GM12878 (cell line): ENCODE data around the gene PDE11A. TPM values are rescaled to one million over a fixed set of nuclear protein-coding genes. Genes with fewer than 3 reads are reported as not detected.
A peak's percentile ranks its signal among the peaks of the same experiment; 100 is the strongest.

ENCODE experiments used
- ATAC-seq: fragments of 200-7000 bp; cut with Tn5 transposase; 3 replicates; pipeline ENCODE4 v1.9.1; 2020; ENCODE audit warnings: mild to moderate bottlenecking, moderate library complexity
- BruUV-seq: library from RNA; stranded (reverse); fragments of 400-500 nt; replicated peaks from 2 replicates; lab custom pipeline; 2021; lab: Mats Ljungman, UMichigan
- CTCF ChIA-PET: fragments of 300-600 bp; sonication (Branson Sonifier 250); formaldehyde crosslinking; extraction: SDS; loops from one replicate; lab custom pipeline; 2021; ENCODE audit warnings: inconsistent platforms; lab: Yijun Ruan, JAX
- POLR2A ChIA-PET: fragments of 350-600 bp; formaldehyde crosslinking; extraction: SDS; loops from one replicate; lab custom pipeline; 2021; ENCODE audit warnings: inconsistent platforms; lab: Charles Lee
- RAD21 ChIA-PET: fragments of 300-600 bp; sonication (Branson Sonifier 250); formaldehyde crosslinking; loops from one replicate; lab custom pipeline; 2023; ENCODE audit warnings: antibody characterized with exemption; ENCODE audit not compliant: unreplicated experiment; lab: Charles Lee
- SMC1A ChIA-PET: fragments of 300-600 bp; sonication (Branson Sonifier 250); formaldehyde crosslinking; loops from one replicate; lab custom pipeline; 2023; ENCODE audit not compliant: unreplicated experiment, uncharacterized antibody; lab: Charles Lee
- DNase-seq: peaks from one replicate; pipeline ENCODE4 v3.0.0-alpha.2; 2011; ENCODE audit warnings: low read depth, low spot score
- FAIRE-seq: peaks from 3 replicates; lab custom pipeline; 2011; peaks lifted over from hg19 to GRCh38; lab: Jason Lieb, UNC
- H2AFZ ChIP-seq: 2 replicates; pipeline ENCODE4 v1.6.0; 2011; ENCODE audit warnings: low read depth, low read length, control low read depth; ENCODE audit not compliant: control insufficient read depth
- H3K27ac ChIP-seq: 2 replicates; pipeline ENCODE4 v1.5.1; 2011; ENCODE audit warnings: control low read depth; ENCODE audit not compliant: control insufficient read depth, insufficient read depth
- H3K27me3 ChIP-seq, 2 experiments: replicated peaks in 1 of 2; 2 replicates each; pipeline versions ENCODE4 v1.6.0 to v1.6.1; 2011; ENCODE audit warnings: low read length in 1 of 2; ENCODE audit not compliant: control insufficient read depth in 2 of 2, insufficient read depth in 2 of 2
- H3K36me3 ChIP-seq, 2 experiments: 2 replicates each; pipeline ENCODE4 v1.5.1; 2011; ENCODE audit warnings: low read length in 1 of 2; ENCODE audit not compliant: control insufficient read depth in 2 of 2, insufficient read depth in 2 of 2
- H3K4me1 ChIP-seq: 2 replicates; pipeline ENCODE4 v1.6.1; 2011; ENCODE audit warnings: mild to moderate bottlenecking, low read length, moderate library complexity, mixed read lengths; ENCODE audit not compliant: control insufficient read depth, insufficient read depth
- H3K4me2 ChIP-seq: 2 replicates; pipeline ENCODE4 v1.6.0; 2011; ENCODE audit warnings: control low read depth; ENCODE audit not compliant: control insufficient read depth, insufficient read depth
- H3K4me3 ChIP-seq: fragments of 200-600 bp; sonication (generic); 2 replicates; pipeline ENCODE4 v1.5.1; 2016
- H3K79me2 ChIP-seq: 2 replicates; pipeline ENCODE4 v1.6.0; 2011; ENCODE audit warnings: low read length; ENCODE audit not compliant: control insufficient read depth, insufficient read depth
- H3K9ac ChIP-seq: 2 replicates; pipeline ENCODE4 v1.8.0; 2011; ENCODE audit warnings: low read length, control low read depth, mixed read lengths; ENCODE audit not compliant: control insufficient read depth, insufficient read depth
- H3K9me3 ChIP-seq: replicated peaks from 3 replicates; pipeline ENCODE4 v1.5.1; 2011; ENCODE audit warnings: mild to moderate bottlenecking, low read length; ENCODE audit not compliant: control insufficient read depth, insufficient read depth
- H4K20me1 ChIP-seq: 2 replicates; pipeline ENCODE4 v1.6.0; 2011; ENCODE audit not compliant: control insufficient read depth, insufficient read depth
- CHD1 ChIP-seq: IDR thresholded peaks from 2 replicates; pipeline ENCODE4 v1.6.1; 2012; ENCODE audit warnings: low read depth, low read length, improper control_type of control experiment
- EGR1 ChIP-seq, 2 experiments: IDR thresholded peaks; 1 replicate in 1 of 2; 2 replicates in 1 of 2; pipeline ENCODE4 v1.6.1; 2011 to 2012; ENCODE audit warnings: low read depth in 2 of 2, low read length in 2 of 2, borderline replicate concordance in 1 of 2, mild to moderate bottlenecking in 1 of 2, moderate library complexity in 1 of 2
- MEF2A ChIP-seq: IDR thresholded peaks from 2 replicates; pipeline ENCODE4 v1.6.1; 2011; ENCODE audit warnings: low read depth, mild to moderate bottlenecking, low read length, moderate library complexity; ENCODE audit not compliant: insufficient read depth
- RAD21 ChIP-seq: IDR thresholded peaks from 2 replicates; pipeline ENCODE4 v1.6.1; 2011; ENCODE audit warnings: mild to moderate bottlenecking, low read depth, low read length, moderate library complexity; ENCODE audit not compliant: insufficient read depth
- RB1 ChIP-seq: fragments of 450-650 bp; formaldehyde crosslinking; IDR thresholded peaks from 2 replicates; pipeline ENCODE4 v1.6.1; 2017; ENCODE audit warnings: mild to moderate bottlenecking, borderline replicate concordance
- WGBS: methylation state at CpG from one replicate; pipeline ENCODE4 v1.1.6; 2016; ENCODE audit warnings: low lambda C conversion rate; ENCODE audit not compliant: insufficient replicate concordance, insufficient coverage; ENCODE audit errors: missing lambda C conversion rate; 5-methylcytosine and 5-hydroxymethylcytosine counted together
- in situ Hi-C: fragments of 300-500 bp; cut with MboI; formaldehyde crosslinking; loops from 9 replicates; pipeline ENCODE4 v1.14.3; 2018; ENCODE audit warnings: mixed read lengths
- intact Hi-C: fragments of 100-400 bp; cut with micrococcal nuclease; formaldehyde crosslinking; loops from one replicate; pipeline ENCODE4 v1.14.2; 2022; ENCODE audit not compliant: unreplicated experiment
- polyA plus RNA-seq, 11 experiments: library from polyadenylated mRNA; depleted of rRNA in 4 of 11; unstranded in 6 of 11; stranded (reverse) in 5 of 11; fragments of >200 nt; fragmentation: Nextera tagmentation in 4 of 11; fragmentation: Illumina TruSeq in 1 of 11; extraction: Ambion mirVana in 4 of 11; extraction: Trizol in 1 of 11; gene quantifications; 1 replicate in 1 of 11; 2 replicates in 10 of 11; pipeline versions ENCODE4 v1.2.1 to v1.2.3, GENCODE V29; 2011 to 2016; ENCODE audit warnings: inconsistent platforms in 2 of 11, missing spikeins in 2 of 11, low read depth in 1 of 11
- total RNA-seq, 4 experiments: library from RNA; depleted of rRNA in 3 of 4; stranded (reverse); fragments of >200 nt in 3 of 4; fragmentation: Illumina TruSeq in 1 of 4; extraction: Trizol in 1 of 4; gene quantifications; 2 replicates each; pipeline versions ENCODE4 v1.2.1 to v1.2.3, GENCODE V29; 2013 to 2021
- TF ChIP-seq, protein P1 (sequence below), 3 experiments: IDR thresholded peaks in 2 of 3; conservative IDR thresholded peaks in 1 of 3; 2 replicates each; pipeline ENCODE4 v1.5.1; 2011; ENCODE audit warnings: low read depth in 3 of 3, low read length in 3 of 3, mild to moderate bottlenecking in 3 of 3, control low read depth in 2 of 3, moderate library complexity in 2 of 3, inconsistent platforms in 1 of 3, mixed read lengths in 1 of 3; ENCODE audit not compliant: control insufficient read depth in 2 of 3, insufficient read depth in 1 of 3; ENCODE audit errors: extremely low read depth in 1 of 3
- TF ChIP-seq, protein P2 (sequence below): fragments of 450-650 bp; formaldehyde crosslinking; IDR thresholded peaks from 2 replicates; pipeline ENCODE4 v1.4.0; 2022; ENCODE audit warnings: mild to moderate bottlenecking, moderate library complexity

Gene PDE11A
- total and polyA plus RNA-seq, 10 of the 15 experiments (the other 5 are each of a cell fraction or from before 2014, with no cell fraction given): 0.01 to 0.17 (median 0.06) TPM; not detected in 5

DNA sequence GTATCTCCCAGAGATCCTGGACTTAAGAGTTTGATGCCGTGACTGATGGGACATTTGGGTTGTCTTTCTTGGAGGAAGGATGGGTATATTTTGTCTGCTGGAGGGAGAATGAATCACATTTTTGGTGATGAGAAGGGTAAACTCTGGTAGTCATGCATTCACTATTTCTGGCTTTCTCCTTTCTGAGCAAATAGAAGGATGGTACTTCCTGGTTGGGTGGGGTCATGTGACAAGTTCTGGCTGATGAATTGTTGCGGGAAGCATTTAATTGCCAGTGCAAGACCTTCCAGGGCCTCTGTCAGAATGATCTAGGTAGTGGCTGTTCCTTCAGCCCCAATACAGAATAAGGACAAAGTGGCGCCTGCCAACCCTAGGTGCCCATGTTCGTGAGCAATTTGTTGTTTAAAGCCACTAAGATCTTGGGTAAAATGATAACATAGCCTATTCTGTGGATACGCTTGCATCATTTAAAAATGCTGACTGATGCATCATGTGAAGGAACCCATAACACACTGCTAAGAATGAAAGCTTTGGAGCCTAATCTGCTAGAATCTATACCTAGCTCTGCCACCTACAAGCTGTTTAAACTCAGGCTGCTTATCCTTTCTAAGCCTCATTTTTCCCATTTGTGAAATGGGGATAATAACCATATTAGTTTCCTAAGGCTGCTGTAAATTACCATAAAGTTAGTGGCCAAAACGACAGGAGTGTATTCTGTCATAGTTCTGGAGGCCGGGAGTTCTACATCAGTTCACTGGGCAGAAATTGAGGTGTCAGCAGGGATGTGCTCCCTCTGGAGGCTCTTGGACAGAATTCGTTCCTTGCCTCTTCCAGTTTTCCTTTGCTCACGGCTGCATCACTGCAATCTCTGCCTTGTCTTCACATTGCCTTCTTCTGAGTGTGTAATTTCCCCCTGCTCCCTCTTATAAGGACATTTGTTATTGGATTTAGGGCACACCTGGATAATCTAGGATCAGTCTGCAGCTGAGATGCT, 398.7 kb downstream of the PDE11A start:
- BruUV-seq: no TSS peak

More for the DNA sequence above, 398.7 kb downstream of the PDE11A start:
- ChIA-PET CTCF (no interaction called here), POLR2A (no interaction called here)
- ATAC-seq (no peak), DNase-seq (no peak)
- no peaks in the 10 kb centered on the region for H3K27me3 ChIP-seq
- H3K27ac ChIP-seq: no peak overlapping the region
- intact Hi-C loops: no loop called here
- H3K4me1 ChIP-seq: no peaks in the 10 kb centered on the region
- H3K36me3 ChIP-seq: no peaks in the 10 kb centered on the region
- no peak overlapping the region for H3K4me2 ChIP-seq
- 32% methylated on average over 9 of the region's 9 CpGs for WGBS
- H3K9me3 ChIP-seq: no peaks in the 10 kb centered on the region
- TF ChIP-seq RAD21: 0 out of 2 replicates have a peak, but pooled peaks have one; percentile 11
- TF ChIP-seq CHD1: no peak
- TF ChIP-seq, protein P1, sequence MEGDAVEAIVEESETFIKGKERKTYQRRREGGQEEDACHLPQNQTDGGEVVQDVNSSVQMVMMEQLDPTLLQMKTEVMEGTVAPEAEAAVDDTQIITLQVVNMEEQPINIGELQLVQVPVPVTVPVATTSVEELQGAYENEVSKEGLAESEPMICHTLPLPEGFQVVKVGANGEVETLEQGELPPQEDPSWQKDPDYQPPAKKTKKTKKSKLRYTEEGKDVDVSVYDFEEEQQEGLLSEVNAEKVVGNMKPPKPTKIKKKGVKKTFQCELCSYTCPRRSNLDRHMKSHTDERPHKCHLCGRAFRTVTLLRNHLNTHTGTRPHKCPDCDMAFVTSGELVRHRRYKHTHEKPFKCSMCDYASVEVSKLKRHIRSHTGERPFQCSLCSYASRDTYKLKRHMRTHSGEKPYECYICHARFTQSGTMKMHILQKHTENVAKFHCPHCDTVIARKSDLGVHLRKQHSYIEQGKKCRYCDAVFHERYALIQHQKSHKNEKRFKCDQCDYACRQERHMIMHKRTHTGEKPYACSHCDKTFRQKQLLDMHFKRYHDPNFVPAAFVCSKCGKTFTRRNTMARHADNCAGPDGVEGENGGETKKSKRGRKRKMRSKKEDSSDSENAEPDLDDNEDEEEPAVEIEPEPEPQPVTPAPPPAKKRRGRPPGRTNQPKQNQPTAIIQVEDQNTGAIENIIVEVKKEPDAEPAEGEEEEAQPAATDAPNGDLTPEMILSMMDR (IDR thresholded peaks at IDR 0.05 in 2 of 3, conservative IDR thresholded peaks at IDR 0.05 in 1 of 3; ENCODE audit: control insufficient read depth in 2 of 3, extremely low read depth in 1 of 3, insufficient read depth in 1 of 3, low read depth in 3 of 3, low read length in 3 of 3): peak in 1 of 3 experiments; percentile 15; a peak in 1 of 6 replicates
- no peak for TF ChIP-seq MEF2A
- TF ChIP-seq, protein P2, sequence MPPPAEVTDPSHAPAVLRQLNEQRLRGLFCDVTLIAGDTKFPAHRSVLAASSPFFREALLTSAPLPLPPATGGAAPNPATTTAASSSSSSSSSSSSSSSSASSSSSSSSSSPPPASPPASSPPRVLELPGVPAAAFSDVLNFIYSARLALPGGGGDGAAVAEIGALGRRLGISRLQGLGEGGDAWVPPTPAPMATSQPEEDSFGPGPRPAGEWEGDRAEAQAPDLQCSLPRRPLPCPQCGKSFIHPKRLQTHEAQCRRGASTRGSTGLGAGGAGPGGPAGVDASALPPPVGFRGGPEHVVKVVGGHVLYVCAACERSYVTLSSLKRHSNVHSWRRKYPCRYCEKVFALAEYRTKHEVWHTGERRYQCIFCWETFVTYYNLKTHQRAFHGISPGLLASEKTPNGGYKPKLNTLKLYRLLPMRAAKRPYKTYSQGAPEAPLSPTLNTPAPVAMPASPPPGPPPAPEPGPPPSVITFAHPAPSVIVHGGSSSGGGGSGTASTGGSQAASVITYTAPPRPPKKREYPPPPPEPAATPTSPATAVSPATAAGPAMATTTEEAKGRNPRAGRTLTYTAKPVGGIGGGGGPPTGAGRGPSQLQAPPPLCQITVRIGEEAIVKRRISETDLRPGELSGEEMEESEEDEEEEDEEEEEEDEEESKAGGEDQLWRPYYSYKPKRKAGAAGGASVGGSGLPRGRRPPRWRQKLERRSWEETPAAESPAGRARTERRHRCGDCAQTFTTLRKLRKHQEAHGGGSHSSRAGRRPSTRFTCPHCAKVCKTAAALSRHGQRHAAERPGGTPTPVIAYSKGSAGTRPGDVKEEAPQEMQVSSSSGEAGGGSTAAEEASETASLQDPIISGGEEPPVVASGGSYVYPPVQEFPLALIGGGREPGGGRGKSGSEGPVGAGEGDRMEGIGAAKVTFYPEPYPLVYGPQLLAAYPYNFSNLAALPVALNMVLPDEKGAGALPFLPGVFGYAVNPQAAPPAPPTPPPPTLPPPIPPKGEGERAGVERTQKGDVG (CRISPR knock-in tag): no peak
- TF ChIP-seq EGR1 (IDR thresholded peaks at IDR 0.05; ENCODE audit: borderline replicate concordance in 1 of 2, low read depth in 2 of 2, low read length in 2 of 2): no peak
- TF ChIP-seq RB1: no peak
- TF ChIP-seq, all 136 proteins: peak for 2
- H3K4me3 ChIP-seq: no peak overlapping the region
- RAD21 ChIA-PET: no interaction called here
- no peaks in the 10 kb centered on the region for H4K20me1 ChIP-seq
- no peaks in the 10 kb centered on the region for H3K79me2 ChIP-seq
- in situ Hi-C loops: no loop called here
- SMC1A ChIA-PET: no interaction called here
- no peak overlapping the region for H2AFZ ChIP-seq
- no peak overlapping the region for H3K9ac ChIP-seq
- no peak for FAIRE-seq
